Measurements from ENCODE around the gene SPATA1. TPM values are rescaled to one million over a fixed set of nuclear protein-coding genes. Genes with fewer than 3 reads are reported as not detected.

SPATA1 gene
- total and polyA plus RNA-seq, 2 of the 8 experiments (the other 6 are each of a cell fraction or from before 2014, with no cell fraction given): 0.51 to 1.1 TPM

GRCh38 chr1:84525779-84526178, 19.6 kb downstream of the SPATA1 start:
- Histone ChIP-seq H3K4ac (replicated peaks; ENCODE audit: insufficient read length, low read depth, low read length) (no peak overlapping the region), H3K79me2 (ENCODE audit: control insufficient read depth in 1 of 2, insufficient read depth in 2 of 2, low read length in 2 of 2) (no peaks in the 10 kb centered on the region), H3K79me1 (ENCODE audit: low read depth, low read length) (no peaks in the 10 kb centered on the region), H3K23ac (ENCODE audit: insufficient read length) (no peak overlapping the region), H3K23me2 (ENCODE audit: low read depth, low read length) (no peaks in the 10 kb centered on the region), H3K4me3 (ENCODE audit: extremely low read depth in 1 of 4, insufficient read depth in 2 of 4, low read depth in 3 of 4, low read length in 4 of 4) (no peak overlapping the region), H3K18ac (ENCODE audit: extremely low read depth, low read length) (no peak overlapping the region), H3K9me3 (ENCODE audit: insufficient read depth in 2 of 2, low read depth in 1 of 2, low read length in 1 of 2) (0 out of 4 replicates have a peak, but pooled peaks cover 0 to 2% of the 10 kb centered on the region in 2 experiments), H3K4me1 (replicated peaks in 1 of 4; ENCODE audit: control insufficient read depth in 3 of 4, insufficient read depth in 4 of 4, low read length in 3 of 4) (no peaks in the 10 kb centered on the region), H2BK20ac (ENCODE audit: low read length) (no peak overlapping the region), H4K5ac (ENCODE audit: insufficient read length, low read depth, low read length) (no peak overlapping the region), H2BK120ac (replicated peaks; ENCODE audit: low read depth, low read length) (no peak overlapping the region), H2AK5ac (ENCODE audit: low read depth, low read length) (no peak overlapping the region), H3K14ac (ENCODE audit: insufficient read length) (no peak overlapping the region), H4K91ac (replicated peaks; ENCODE audit: insufficient read length, low read length) (no peak overlapping the region), H3K56ac (replicated peaks; ENCODE audit: insufficient read length, low read depth, low read length) (no peak overlapping the region), H4K20me1 (replicated peaks in 1 of 2; ENCODE audit: control insufficient read depth in 1 of 2, insufficient read depth in 2 of 2, low read length in 2 of 2) (no peaks in the 10 kb centered on the region), H3K27me3 (replicated peaks in 1 of 4; ENCODE audit: control insufficient read depth in 3 of 4, extremely low read depth in 1 of 4, insufficient read depth in 3 of 4, low read length in 3 of 4) (no peaks in the 10 kb centered on the region), H3K4me2 (ENCODE audit: insufficient read depth in 1 of 2, low read depth in 2 of 2, low read length in 2 of 2) (no peak overlapping the region), H4K8ac (ENCODE audit: extremely low read depth, insufficient read depth, low read length) (no peak overlapping the region), H2BK12ac (ENCODE audit: low read depth, low read length) (no peak overlapping the region), H2AFZ (ENCODE audit: low read length) (no peak overlapping the region), H3K27ac (ENCODE audit: low read depth, low read length) (no peak overlapping the region), H2BK5ac (ENCODE audit: low read depth, low read length) (no peak overlapping the region), H3K36me3 (ENCODE audit: control insufficient read depth in 2 of 4, insufficient read depth in 4 of 4, low read length in 3 of 4) (no peaks in the 10 kb centered on the region), H2BK15ac (ENCODE audit: low read length) (no peak overlapping the region), H3K9ac (replicated peaks in 1 of 4; ENCODE audit: extremely low read depth in 1 of 4, low read depth in 3 of 4, low read length in 3 of 4) (no peak overlapping the region)
- FAIRE-seq (no peak), DNase-seq (ENCODE audit: low read depth in 1 of 2, low spot score in 2 of 2) (no peak)
- CTCF ChIA-PET (ENCODE audit: partially characterized antibody): interaction anchor here (1.2 to 2.1 kb wide), 3 partner anchors 12 to 252 kb away, joined by 3 to 5 read pairs (median 4); no protein-coding TSS in a partner anchor
- WGBS, 2 experiments (ENCODE audit: extremely low coverage in 1 of 2, insufficient coverage in 1 of 2, insufficient read length in 1 of 2, insufficient replicate concordance in 2 of 2, low coverage in 1 of 2, low lambda C conversion rate in 2 of 2, missing lambda C conversion rate in 1 of 2): 84% methylated on average over 1 of the region's 1 CpG; no CpG with 5 or more reads in 1 of the 2 experiments
- POLR2A ChIA-PET (ENCODE audit: partially characterized antibody): interaction anchor here (1.1 kb wide), 1 partner anchor 17 kb away, joined by 3 read pairs; no protein-coding TSS in a partner anchor
- no peak for TF ChIP-seq YY1 (IDR thresholded peaks at IDR 0.05; ENCODE audit: low read depth, low read length)
- no peak for TF ChIP-seq ATF2 (IDR thresholded peaks at IDR 0.05; ENCODE audit: low read length)
